ENCODE measurements around the gene ATG9B.

The ATG9B gene

GRCh38 chr7:150988230-150989226, 35.8 kb downstream of the ATG9B start (continued):
- TF ChIP-seq ZNF16 (tag by site-specific recombination; IDR thresholded peaks at IDR 0.05; ENCODE audit: low read depth), result no peak
- TF ChIP-seq, protein P1, sequence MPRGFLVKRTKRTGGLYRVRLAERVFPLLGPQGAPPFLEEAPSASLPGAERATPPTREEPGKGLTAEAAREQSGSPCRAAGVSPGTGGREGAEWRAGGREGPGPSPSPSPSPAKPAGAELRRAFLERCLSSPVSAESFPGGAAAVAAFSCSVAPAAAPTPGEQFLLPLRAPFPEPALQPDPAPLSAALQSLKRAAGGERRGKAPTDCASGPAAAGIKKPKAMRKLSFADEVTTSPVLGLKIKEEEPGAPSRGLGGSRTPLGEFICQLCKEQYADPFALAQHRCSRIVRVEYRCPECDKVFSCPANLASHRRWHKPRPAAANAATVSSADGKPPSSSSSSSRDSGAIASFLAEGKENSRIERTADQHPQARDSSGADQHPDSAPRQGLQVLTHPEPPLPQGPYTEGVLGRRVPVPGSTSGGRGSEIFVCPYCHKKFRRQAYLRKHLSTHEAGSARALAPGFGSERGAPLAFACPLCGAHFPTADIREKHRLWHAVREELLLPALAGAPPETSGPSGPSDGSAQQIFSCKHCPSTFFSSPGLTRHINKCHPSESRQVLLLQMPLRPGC (tag by site-specific recombination; IDR thresholded peaks at IDR 0.05), result no peak
- no peak for TF ChIP-seq ZNF670 (tag by site-specific recombination; IDR thresholded peaks at IDR 0.05; ENCODE audit: low read depth)
- no peak for TF ChIP-seq OVOL3 (tag by site-specific recombination; IDR thresholded peaks at IDR 0.05)
- no peak for TF ChIP-seq ZNF514 (tag by site-specific recombination; IDR thresholded peaks at IDR 0.05)
- TF ChIP-seq ZNF791 (tag by site-specific recombination; IDR thresholded peaks at IDR 0.05), result no peak
- no peak for TF ChIP-seq KLF8 (tag by site-specific recombination; IDR thresholded peaks at IDR 0.05)
- TF ChIP-seq ZNF132 (tag by site-specific recombination; IDR thresholded peaks at IDR 0.05; ENCODE audit: borderline replicate concordance), result no peak
- TF ChIP-seq HOXC10 (CRISPR knock-in tag; IDR thresholded peaks at IDR 0.05), result no peak
- TF ChIP-seq, protein P2, sequence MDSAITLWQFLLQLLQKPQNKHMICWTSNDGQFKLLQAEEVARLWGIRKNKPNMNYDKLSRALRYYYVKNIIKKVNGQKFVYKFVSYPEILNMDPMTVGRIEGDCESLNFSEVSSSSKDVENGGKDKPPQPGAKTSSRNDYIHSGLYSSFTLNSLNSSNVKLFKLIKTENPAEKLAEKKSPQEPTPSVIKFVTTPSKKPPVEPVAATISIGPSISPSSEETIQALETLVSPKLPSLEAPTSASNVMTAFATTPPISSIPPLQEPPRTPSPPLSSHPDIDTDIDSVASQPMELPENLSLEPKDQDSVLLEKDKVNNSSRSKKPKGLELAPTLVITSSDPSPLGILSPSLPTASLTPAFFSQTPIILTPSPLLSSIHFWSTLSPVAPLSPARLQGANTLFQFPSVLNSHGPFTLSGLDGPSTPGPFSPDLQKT (IDR thresholded peaks at IDR 0.05; ENCODE audit: borderline replicate concordance, low read depth, low read length), result no peak
- TF ChIP-seq SP7 (tag by site-specific recombination; IDR thresholded peaks at IDR 0.05), result peak; percentile 55
- no peak for TF ChIP-seq MYNN (tag by site-specific recombination; IDR thresholded peaks at IDR 0.05; ENCODE audit: borderline replicate concordance)
- TF ChIP-seq ZNF623 (tag by site-specific recombination; IDR thresholded peaks at IDR 0.05), result no peak
- TF ChIP-seq ZNF146 (tag by site-specific recombination; IDR thresholded peaks at IDR 0.05), result no peak
- no peak for TF ChIP-seq ZNF114 (tag by site-specific recombination; IDR thresholded peaks at IDR 0.05)
- TF ChIP-seq ZEB2 (tag by site-specific recombination; IDR thresholded peaks at IDR 0.05), result peak; percentile 69
- no peak for TF ChIP-seq ZNF174 (tag by site-specific recombination; IDR thresholded peaks at IDR 0.05)
- TF ChIP-seq ZNF121 (tag by site-specific recombination; IDR thresholded peaks at IDR 0.05), result no peak
- TF ChIP-seq ZNF549 (tag by site-specific recombination; IDR thresholded peaks at IDR 0.05), result no peak
- peak; percentile 26; the same call in 1 of the 2 replicates for TF ChIP-seq ZNF335 (tag by site-specific recombination; conservative IDR thresholded peaks at IDR 0.05)
- no peak for TF ChIP-seq ZNF555 (tag by site-specific recombination; conservative IDR thresholded peaks at IDR 0.05)
- 0 out of 2 replicates have a peak, but pooled peaks have one; percentile 50 for TF ChIP-seq ZNF600 (tag by site-specific recombination; IDR thresholded peaks at IDR 0.05)
- TF ChIP-seq ZNF521 (tag by site-specific recombination; IDR thresholded peaks at IDR 0.05), result no peak
- TF ChIP-seq PATZ1 (tag by site-specific recombination; IDR thresholded peaks at IDR 0.05), result peak; percentile 83
- TF ChIP-seq ZNF26 (tag by site-specific recombination; IDR thresholded peaks at IDR 0.05), result no peak
- TF ChIP-seq ZNF658 (tag by site-specific recombination; IDR thresholded peaks at IDR 0.05), result no peak
- TF ChIP-seq ZNF701 (tag by site-specific recombination; IDR thresholded peaks at IDR 0.05), result no peak
- TF ChIP-seq ZNF112 (tag by site-specific recombination; IDR thresholded peaks at IDR 0.05), result no peak
- no peak for TF ChIP-seq ZNF776 (tag by site-specific recombination; IDR thresholded peaks at IDR 0.05; ENCODE audit: borderline replicate concordance)
- no peak for TF ChIP-seq ZNF426 (tag by site-specific recombination; IDR thresholded peaks at IDR 0.05)
- TF ChIP-seq BCL11B (tag by site-specific recombination; IDR thresholded peaks at IDR 0.05; ENCODE audit: low read depth), result no peak
- TF ChIP-seq EGR2 (tag by site-specific recombination; IDR thresholded peaks at IDR 0.05; ENCODE audit: low read depth), result peak; percentile 44; the same call in 1 of the 2 replicates
- peak; percentile 47; the same call in 1 of the 2 replicates for TF ChIP-seq GLIS2 (tag by site-specific recombination; IDR thresholded peaks at IDR 0.05)

Measured in HEK293 (cell line).